Panc1 (cell line): Measurements from ENCODE around the gene KATNIP. TPM values are rescaled to one million over a fixed set of nuclear protein-coding genes. Genes with fewer than 3 reads are reported as not detected.

Source experiments
- ATAC-seq: fragments of 200-7000 bp; cut with Tn5 transposase; 2 replicates; pipeline ENCODE4 v1.9.1; 2020; ENCODE audit warnings: mild to moderate bottlenecking, moderate library complexity
- BruUV-seq: library from RNA; stranded (reverse); fragments of 400-500 nt; replicated peaks from 2 replicates; lab custom pipeline; 2021; lab: Mats Ljungman, UMichigan
- CTCF ChIA-PET: fragments of 300-600 bp; sonication (Branson Sonifier 250); formaldehyde crosslinking; loops from one replicate; lab custom pipeline; 2022; ENCODE audit warnings: antibody characterized with exemption; lab: Charles Lee
- POLR2A ChIA-PET: fragments of 300-600 bp; sonication (Branson Sonifier 250); formaldehyde crosslinking; loops from one replicate; lab custom pipeline; 2022; ENCODE audit warnings: antibody characterized with exemption; lab: Charles Lee
- DNase-seq: peaks from one replicate; pipeline ENCODE4 v3.0.0-alpha.2; 2010; ENCODE audit warnings: low read depth, low spot score
- H3K27ac ChIP-seq: 2 replicates; pipeline ENCODE4 v1.5.1; 2011; ENCODE audit warnings: mild to moderate bottlenecking, low read length, inconsistent platforms
- H3K27me3 ChIP-seq: fragments of 200-500 bp; sonication (Bioruptor generic); 2 replicates; pipeline ENCODE4 v1.6.0; 2014; ENCODE audit warnings: low read length, inconsistent platforms; ENCODE audit not compliant: control insufficient read depth, insufficient read depth
- H3K36me3 ChIP-seq: fragments of 200-500 bp; sonication (Bioruptor generic); 2 replicates; pipeline ENCODE4 v1.5.1; 2014; ENCODE audit warnings: inconsistent platforms, mild to moderate bottlenecking, low read length, moderate library complexity; ENCODE audit not compliant: control insufficient read depth, insufficient read depth
- H3K4me1 ChIP-seq: 2 replicates; pipeline ENCODE4 v1.5.1; 2011; ENCODE audit warnings: inconsistent platforms, mild to moderate bottlenecking, low read length, moderate library complexity; ENCODE audit not compliant: control insufficient read depth, insufficient read depth
- H3K4me3 ChIP-seq, 2 experiments: 2 replicates each; pipeline ENCODE4 v1.5.1; 2011 to 2012; ENCODE audit warnings: low read depth in 2 of 2, low read length in 2 of 2, mild to moderate bottlenecking in 2 of 2, inconsistent platforms in 1 of 2, moderate library complexity in 1 of 2
- H3K9me3 ChIP-seq: fragments of 200-500 bp; sonication (Bioruptor generic); 2 replicates; pipeline ENCODE4 v1.5.1; 2014; ENCODE audit warnings: low read depth, mild to moderate bottlenecking, inconsistent platforms, low read length, moderate library complexity; ENCODE audit not compliant: control insufficient read depth, insufficient read depth
- POLR2AphosphoS5 ChIP-seq: IDR thresholded peaks from 2 replicates; pipeline ENCODE4 v1.6.1; 2012; ENCODE audit warnings: mild to moderate bottlenecking, low read depth, low read length, moderate library complexity
- REST ChIP-seq, 2 experiments: IDR thresholded peaks; 2 replicates each; pipeline ENCODE4 v1.6.1; 2011 to 2012; ENCODE audit warnings: low read depth in 2 of 2, control low read depth in 1 of 2, low read length in 1 of 2, mild to moderate bottlenecking in 1 of 2, moderate library complexity in 1 of 2; ENCODE audit not compliant: insufficient read depth in 1 of 2
- SIN3A ChIP-seq: IDR thresholded peaks from 2 replicates; pipeline ENCODE4 v1.6.1; 2012; ENCODE audit warnings: low read depth, mild to moderate bottlenecking, low read length, moderate library complexity, borderline replicate concordance; ENCODE audit not compliant: insufficient read depth
- TCF7L2 ChIP-seq: IDR thresholded peaks from 2 replicates; pipeline ENCODE4 v1.6.1; 2011; ENCODE audit warnings: mild to moderate bottlenecking, low read depth, low read length, inconsistent platforms
- in situ Hi-C: cut with HindIII; loops from 2 replicates; pipeline ENCODE4 v1.10.0; 2016; ENCODE audit warnings: low sequenced_read_pairs, low pct_unique_long_range_greater_than_20kb
- intact Hi-C: fragments of 100-400 bp; cut with micrococcal nuclease; formaldehyde crosslinking; loops from one replicate; pipeline ENCODE4 v1.10.0; 2022; ENCODE audit not compliant: unreplicated experiment
- total RNA-seq: library from RNA; stranded (reverse); gene quantifications from one replicate; pipeline ENCODE4 v1.2.1, GENCODE V29; 2021; ENCODE audit not compliant: unreplicated experiment
- TF ChIP-seq, protein P1 (sequence below): fragments of 450-650 bp; IDR thresholded peaks from 2 replicates; pipeline ENCODE4 v1.5.1; 2017; ENCODE audit warnings: mild to moderate bottlenecking

Gene KATNIP
- total RNA-seq, 1 experiment from 2014 or later: 36.7 TPM

DNA sequence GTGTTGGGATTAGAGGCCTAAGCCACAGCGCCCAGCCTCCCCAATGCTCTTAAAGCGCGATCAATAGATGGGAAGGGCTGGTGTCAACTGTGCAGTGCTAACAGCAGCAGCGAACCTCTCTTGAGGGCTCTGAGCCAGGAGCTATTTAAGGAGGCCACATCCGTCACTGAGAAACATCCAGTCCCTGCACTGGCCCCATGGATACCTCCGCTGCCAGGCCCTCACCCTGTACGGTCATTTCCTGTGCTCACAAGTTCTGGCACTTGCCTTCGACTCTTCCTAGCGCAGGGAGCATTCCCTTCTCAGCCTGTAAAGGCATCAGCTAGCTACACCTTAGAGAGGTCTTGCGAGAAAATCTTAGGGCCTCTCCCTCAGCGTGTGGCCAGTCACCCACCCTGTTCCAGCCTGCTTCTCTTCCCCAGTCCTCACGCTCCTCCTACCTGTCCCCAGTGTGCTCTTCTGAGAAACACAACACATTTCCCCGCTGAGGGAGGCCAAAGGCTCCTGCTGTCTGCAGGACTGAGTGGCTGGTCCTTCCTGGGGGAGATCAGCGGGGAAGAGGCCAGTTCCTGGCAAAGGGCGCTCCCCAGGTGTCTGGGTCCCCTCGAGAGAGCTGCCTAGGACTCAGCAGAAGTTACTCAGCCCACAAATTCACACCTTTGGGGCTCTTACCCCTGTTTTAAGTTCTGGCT lies 28.8 kb upstream of the KATNIP start:
- no peak for TF ChIP-seq REST (IDR thresholded peaks at IDR 0.05; ENCODE audit: insufficient read depth in 1 of 2, low read depth in 2 of 2, low read length in 1 of 2)
- no peak for TF ChIP-seq POLR2AphosphoS5
- TF ChIP-seq, protein P1, sequence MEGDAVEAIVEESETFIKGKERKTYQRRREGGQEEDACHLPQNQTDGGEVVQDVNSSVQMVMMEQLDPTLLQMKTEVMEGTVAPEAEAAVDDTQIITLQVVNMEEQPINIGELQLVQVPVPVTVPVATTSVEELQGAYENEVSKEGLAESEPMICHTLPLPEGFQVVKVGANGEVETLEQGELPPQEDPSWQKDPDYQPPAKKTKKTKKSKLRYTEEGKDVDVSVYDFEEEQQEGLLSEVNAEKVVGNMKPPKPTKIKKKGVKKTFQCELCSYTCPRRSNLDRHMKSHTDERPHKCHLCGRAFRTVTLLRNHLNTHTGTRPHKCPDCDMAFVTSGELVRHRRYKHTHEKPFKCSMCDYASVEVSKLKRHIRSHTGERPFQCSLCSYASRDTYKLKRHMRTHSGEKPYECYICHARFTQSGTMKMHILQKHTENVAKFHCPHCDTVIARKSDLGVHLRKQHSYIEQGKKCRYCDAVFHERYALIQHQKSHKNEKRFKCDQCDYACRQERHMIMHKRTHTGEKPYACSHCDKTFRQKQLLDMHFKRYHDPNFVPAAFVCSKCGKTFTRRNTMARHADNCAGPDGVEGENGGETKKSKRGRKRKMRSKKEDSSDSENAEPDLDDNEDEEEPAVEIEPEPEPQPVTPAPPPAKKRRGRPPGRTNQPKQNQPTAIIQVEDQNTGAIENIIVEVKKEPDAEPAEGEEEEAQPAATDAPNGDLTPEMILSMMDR: no peak
- no peak for TF ChIP-seq SIN3A
- TF ChIP-seq TCF7L2: no peak
- no peaks in the 10 kb centered on the region for H3K9me3 ChIP-seq
- H3K36me3 ChIP-seq: peaks cover 5% of the 10 kb centered on the region
- DNase-seq (no peak), ATAC-seq (no peak)
- intact Hi-C loops (no loop called here), in situ Hi-C loops (no loop called here)
- CTCF ChIA-PET: no interaction called here
- BruUV-seq: no TSS peak
- H3K4me1 ChIP-seq: no peaks in the 10 kb centered on the region
- H3K4me3 ChIP-seq: no peak overlapping the region
- H3K27ac ChIP-seq: no peak overlapping the region
- POLR2A ChIA-PET: no interaction called here
- H3K27me3 ChIP-seq: no peaks in the 10 kb centered on the region

DNA sequence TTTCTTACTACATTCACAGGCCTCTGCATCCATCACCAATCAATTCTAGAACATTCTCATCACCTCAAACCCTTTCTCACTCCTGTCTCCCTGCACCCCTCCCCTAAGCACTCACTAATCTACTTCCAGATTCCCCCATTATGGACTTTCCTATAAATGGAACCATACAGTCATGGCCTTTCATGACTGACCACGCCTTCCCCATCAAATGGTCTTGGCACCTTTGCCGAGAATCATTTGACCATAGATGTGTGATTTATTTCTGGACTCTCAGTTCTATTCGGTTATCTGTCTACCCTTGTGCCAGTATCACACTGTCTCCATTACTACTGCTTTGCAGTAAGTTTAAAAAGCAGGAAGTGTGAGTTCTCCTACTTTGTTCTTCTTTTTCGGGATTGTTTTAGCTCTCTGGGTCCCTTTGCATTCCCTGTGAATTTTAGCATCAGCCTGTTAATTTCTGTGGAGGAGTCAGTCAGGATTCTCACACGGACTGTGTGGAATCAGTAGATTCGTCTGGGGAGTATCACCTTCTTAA lies 27.7 kb upstream of the KATNIP start:
- no TSS peak for BruUV-seq
- H3K36me3 ChIP-seq: peaks cover 9% of the 10 kb centered on the region
- H3K27me3 ChIP-seq: no peaks in the 10 kb centered on the region
- no peaks in the 10 kb centered on the region for H3K9me3 ChIP-seq
- H3K4me3 ChIP-seq: no peak overlapping the region
- H3K27ac ChIP-seq: no peak overlapping the region
- in situ Hi-C loops (no loop called here), intact Hi-C loops (no loop called here)
- H3K4me1 ChIP-seq: no peaks in the 10 kb centered on the region
- no peak for TF ChIP-seq TCF7L2
- TF ChIP-seq REST (IDR thresholded peaks at IDR 0.05; ENCODE audit: insufficient read depth in 1 of 2, low read depth in 2 of 2, low read length in 1 of 2): no peak
- TF ChIP-seq, protein P1: no peak
- no peak for TF ChIP-seq POLR2AphosphoS5
- no peak for TF ChIP-seq SIN3A
- POLR2A ChIA-PET: no interaction called here
- ATAC-seq (no peak), DNase-seq (no peak)
- CTCF ChIA-PET: no interaction called here
